KMS-11 (cell line): ENCODE measurements around the gene PARD3B.

Experiments used
- H2AFZ ChIP-seq: fragments of 200-600 bp; sonication (generic); 2 replicates; pipeline ENCODE4 v1.6.1; 2016; ENCODE audit warnings: antibody characterized with exemption, mixed run types, low read depth
- H3K27ac ChIP-seq: fragments of 200-600 bp; sonication (generic); 2 replicates; pipeline ENCODE4 v1.6.1; 2016; ENCODE audit warnings: mild to moderate bottlenecking, mixed run types
- H3K27me3 ChIP-seq: fragments of 200-600 bp; sonication (generic); 2 replicates; pipeline ENCODE4 v1.6.1; 2017; ENCODE audit warnings: mild to moderate bottlenecking, low read depth, mixed run types, moderate library complexity; ENCODE audit not compliant: insufficient read depth
- H3K36me3 ChIP-seq: fragments of 200-600 bp; sonication (generic); 2 replicates; pipeline ENCODE4 v1.6.1; 2017; ENCODE audit warnings: mild to moderate bottlenecking, mixed run types; ENCODE audit not compliant: insufficient read depth
- H3K4me1 ChIP-seq: fragments of 200-600 bp; sonication (generic); 2 replicates; pipeline ENCODE4 v1.6.1; 2016; ENCODE audit warnings: mild to moderate bottlenecking, low read depth, mixed run types; ENCODE audit not compliant: poor library complexity, severe bottlenecking
- H3K4me2 ChIP-seq: fragments of 200-600 bp; sonication (generic); 2 replicates; pipeline ENCODE4 v1.7.0; 2016; ENCODE audit warnings: mild to moderate bottlenecking, mixed run types
- H3K4me3 ChIP-seq: fragments of 200-600 bp; sonication (generic); IDR thresholded peaks from 2 replicates; pipeline ENCODE4 v1.6.1; 2017; ENCODE audit warnings: low read depth, low read length, mixed read lengths; ENCODE audit not compliant: insufficient read depth
- H3K79me2 ChIP-seq: fragments of 200-600 bp; sonication (generic); 2 replicates; pipeline ENCODE4 v1.6.1; 2016; ENCODE audit warnings: low read depth, mixed run types; ENCODE audit not compliant: insufficient read depth
- H3K9ac ChIP-seq: fragments of 200-600 bp; sonication (generic); 2 replicates; pipeline ENCODE4 v1.6.1; 2016; ENCODE audit warnings: mild to moderate bottlenecking, mixed run types
- H4K20me1 ChIP-seq: fragments of 200-600 bp; sonication (generic); 2 replicates; pipeline ENCODE4 v1.6.1; 2016; ENCODE audit warnings: mild to moderate bottlenecking, mixed run types; ENCODE audit not compliant: insufficient read depth
- CTCF ChIP-seq: fragments of 200-600 bp; sonication (generic); conservative IDR thresholded peaks from 2 replicates; pipeline ENCODE4 v1.6.1; 2017; ENCODE audit warnings: low read depth, mild to moderate bottlenecking, antibody characterized with exemption, low read length, moderate library complexity, mixed read lengths

PARD3B gene

GRCh38 chr2:205477016-205477705, 931.9 kb downstream of the PARD3B start:
- no peaks in the 10 kb centered on the region for H3K27me3 ChIP-seq
- H2AFZ ChIP-seq, result no peak overlapping the region
- H3K9ac ChIP-seq, result no peak overlapping the region
- H3K4me1 ChIP-seq, result no peaks in the 10 kb centered on the region
- no peak overlapping the region for H3K27ac ChIP-seq
- H4K20me1 ChIP-seq, result no peaks in the 10 kb centered on the region
- no peak overlapping the region for H3K4me3 ChIP-seq
- H3K4me2 ChIP-seq, result no peak overlapping the region
- H3K36me3 ChIP-seq, result no peaks in the 10 kb centered on the region
- H3K79me2 ChIP-seq, result no peaks in the 10 kb centered on the region
- no peak for TF ChIP-seq CTCF

DNA sequence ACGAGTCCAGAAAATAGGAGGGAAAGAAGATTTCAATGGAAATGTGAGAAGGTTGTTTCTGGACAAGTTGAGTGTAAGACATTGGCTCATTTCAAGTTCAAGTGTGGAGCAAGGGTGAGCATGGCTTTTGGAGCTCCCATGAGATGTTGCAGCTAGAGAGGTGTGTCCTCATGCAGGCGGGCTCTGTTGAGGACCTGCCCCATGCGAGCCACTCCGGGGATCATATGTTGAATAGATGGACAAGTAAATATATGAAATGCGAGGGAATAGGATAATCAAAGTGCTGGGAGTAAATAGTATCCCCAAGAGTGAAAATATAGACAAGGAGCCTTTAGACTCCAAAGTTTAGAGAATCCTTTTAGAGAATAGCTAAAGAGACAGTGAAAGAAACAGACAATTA, 936.6 kb downstream of the PARD3B start:
- H3K4me2 ChIP-seq, result no peak overlapping the region
- no peak for TF ChIP-seq CTCF

GRCh38 chr2:205482399-205483081, 937.3 kb downstream of the PARD3B start:
- H3K4me3 ChIP-seq, result no peak overlapping the region
- no peak overlapping the region for H3K27ac ChIP-seq

More for the DNA sequence above, 936.6 kb downstream of the PARD3B start:
- Histone ChIP-seq H2AFZ (no peak overlapping the region), H3K4me1 (no peaks in the 10 kb centered on the region), H4K20me1 (no peaks in the 10 kb centered on the region), H3K9ac (no peak overlapping the region), H3K27me3 (no peaks in the 10 kb centered on the region), H3K79me2 (no peaks in the 10 kb centered on the region), H3K36me3 (no peaks in the 10 kb centered on the region), H3K27ac (no peak overlapping the region), H3K4me3 (no peak overlapping the region)

DNA sequence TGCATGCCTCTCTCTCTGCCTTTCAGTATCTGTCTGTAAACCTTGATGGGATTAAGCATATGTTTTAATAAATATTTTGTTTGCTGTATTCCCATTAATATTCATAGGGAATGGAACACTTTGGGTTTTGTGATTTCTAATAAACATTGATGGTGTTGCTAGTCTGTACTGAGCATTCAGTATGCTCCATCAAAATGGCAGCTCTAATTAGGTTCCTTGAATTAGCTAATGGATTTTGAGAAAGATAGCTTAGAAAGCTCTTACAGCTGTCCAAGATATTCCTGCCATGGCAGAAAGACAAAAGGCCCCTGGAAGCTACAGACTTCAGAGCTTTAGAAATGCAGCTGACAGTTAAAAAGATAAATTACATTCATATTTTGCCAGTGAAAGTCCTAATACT, 937.8 kb downstream of the PARD3B start:
- Histone ChIP-seq H3K9ac (no peak overlapping the region), H3K27ac (no peak overlapping the region), H4K20me1 (no peaks in the 10 kb centered on the region), H3K4me1 (no peaks in the 10 kb centered on the region), H3K4me2 (no peak overlapping the region), H3K27me3 (no peaks in the 10 kb centered on the region), H3K36me3 (no peaks in the 10 kb centered on the region), H3K79me2 (no peaks in the 10 kb centered on the region), H3K4me3 (no peak overlapping the region), H2AFZ (no peak overlapping the region)
- no peak for TF ChIP-seq CTCF

More at GRCh38 chr2:205482399-205483081, 937.3 kb downstream of the PARD3B start:
- Histone ChIP-seq H3K27me3 (no peaks in the 10 kb centered on the region), H3K79me2 (no peaks in the 10 kb centered on the region), H3K4me2 (no peak overlapping the region), H2AFZ (no peak overlapping the region), H3K36me3 (no peaks in the 10 kb centered on the region), H4K20me1 (no peaks in the 10 kb centered on the region), H3K9ac (no peak overlapping the region), H3K4me1 (no peaks in the 10 kb centered on the region)
- TF ChIP-seq CTCF, result no peak
